MCF 10A (cell line): ENCODE data around the gene POU3F1. TPM values are rescaled to one million over a fixed set of nuclear protein-coding genes. Genes with fewer than 3 reads are reported as not detected.

ENCODE experiments used
- BruUV-seq: library from RNA; stranded (reverse); fragments of 400-500 nt; replicated peaks from 2 replicates; lab custom pipeline; 2021; lab: Mats Ljungman, UMichigan
- CTCF ChIA-PET: fragments of 300-600 bp; sonication (Branson Sonifier 250); formaldehyde crosslinking; extraction: SDS; loops from one replicate; lab custom pipeline; 2021; ENCODE audit warnings: antibody characterized with exemption, inconsistent platforms; lab: Yijun Ruan, JAX
- POLR2A ChIA-PET: fragments of 300-600, 350-650 bp; sonication (Branson Sonifier 250); formaldehyde crosslinking; extraction: SDS; loops from one replicate; lab custom pipeline; 2020; ENCODE audit warnings: antibody characterized with exemption, inconsistent platforms; lab: Yijun Ruan, JAX
- DNase-seq: peaks from one replicate; pipeline ENCODE4 v3.0.0-alpha.2; 2018; ENCODE audit not compliant: unreplicated experiment
- H3K27ac Mint-ChIP-seq: one replicate; pipeline ENCODE4 v1.8.0; 2022; ENCODE audit warnings: mild to moderate bottlenecking, low read depth, mixed read lengths; ENCODE audit not compliant: unreplicated experiment
- H3K27me3 Mint-ChIP-seq: one replicate; pipeline ENCODE4 v1.8.0; 2022; ENCODE audit warnings: mixed read lengths; ENCODE audit not compliant: insufficient read depth, unreplicated experiment
- H3K36me3 Mint-ChIP-seq: one replicate; pipeline ENCODE4 v1.8.0; 2022; ENCODE audit warnings: mild to moderate bottlenecking, moderate library complexity, mixed read lengths; ENCODE audit not compliant: insufficient read depth, unreplicated experiment
- H3K4me1 Mint-ChIP-seq: one replicate; pipeline ENCODE4 v1.8.0; 2022; ENCODE audit warnings: mixed read lengths; ENCODE audit not compliant: insufficient read depth, unreplicated experiment
- H3K4me3 Mint-ChIP-seq: one replicate; pipeline ENCODE4 v1.8.0; 2022; ENCODE audit warnings: mild to moderate bottlenecking, moderate library complexity, mixed read lengths; ENCODE audit not compliant: unreplicated experiment
- H3K9me3 Mint-ChIP-seq: one replicate; pipeline ENCODE4 v1.8.0; 2022; ENCODE audit warnings: mixed read lengths; ENCODE audit not compliant: unreplicated experiment
- CTCF ChIP-seq: fragments of 200-600 bp; IDR thresholded peaks from one replicate; pipeline ENCODE4 v1.8.0; 2022; ENCODE audit warnings: antibody characterized with exemption, mild to moderate bottlenecking; ENCODE audit not compliant: unreplicated experiment
- intact Hi-C: fragments of 100-400 bp; cut with micrococcal nuclease; formaldehyde crosslinking; loops from 2 replicates; pipeline ENCODE4 v1.14.1; 2022
- total RNA-seq: library from RNA; stranded (reverse); gene quantifications from 2 replicates; pipeline ENCODE4 v1.2.3, GENCODE V29; 2022

POU3F1 gene
- total RNA-seq, 1 experiment from 2014 or later: 0.14 TPM

DNA sequence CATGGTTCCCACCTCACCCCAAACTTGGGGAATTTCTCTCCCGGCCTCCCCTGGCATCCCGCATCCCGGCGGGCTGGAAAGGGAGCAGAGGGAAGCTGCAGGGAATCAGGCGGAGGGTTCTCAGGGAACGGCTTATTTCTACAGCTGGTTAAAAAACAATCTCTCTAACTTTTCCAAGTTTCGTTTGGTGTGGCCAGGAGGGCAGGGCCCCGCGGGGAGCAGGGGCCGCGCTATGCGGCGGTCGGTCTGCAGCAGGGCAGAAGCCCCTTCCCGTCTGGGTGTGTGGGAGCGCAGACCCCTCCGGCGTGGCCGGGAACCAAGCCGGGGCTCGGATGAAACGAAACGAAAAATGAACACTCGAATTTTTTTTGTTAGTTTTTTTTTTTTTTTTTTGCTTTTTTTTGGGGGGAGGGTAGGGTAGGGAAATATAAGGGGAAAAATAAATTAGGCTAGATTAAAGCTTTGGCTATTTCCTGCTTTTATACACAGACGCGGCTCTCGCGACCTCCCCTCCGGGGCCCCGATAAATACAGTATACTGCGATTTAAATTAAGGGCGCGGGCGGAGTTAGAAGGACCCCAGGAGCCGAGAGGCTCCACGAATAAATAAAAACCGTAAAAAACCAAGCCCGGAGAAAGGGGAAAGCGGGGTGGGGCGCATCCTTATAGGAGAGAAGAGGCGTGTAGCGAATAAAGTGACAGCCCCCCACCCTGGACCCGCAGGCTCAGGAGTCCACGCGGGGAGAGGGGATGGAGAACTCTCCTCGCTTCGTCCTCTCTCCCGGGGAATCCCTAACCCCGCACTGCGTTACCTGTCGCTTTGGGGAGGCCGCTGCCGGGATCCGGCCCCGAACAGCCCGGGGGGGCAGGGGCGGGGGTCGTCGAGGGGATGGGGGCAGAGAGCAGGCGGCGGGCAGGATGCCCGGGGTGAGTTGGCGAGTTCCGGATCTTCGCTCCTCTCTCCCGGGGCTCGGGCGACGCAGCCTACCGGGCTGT is 2.1 kb downstream of the POU3F1 start:
- intact Hi-C loops: loop anchor here (5.0 kb wide), 1 partner anchor 108 kb away; no protein-coding TSS in a partner anchor
- BruUV-seq: no TSS peak
- no peak for DNase-seq
- H3K9me3 Mint-ChIP-seq: no peaks in the 10 kb centered on the region
- no peak overlapping the region for H3K27ac Mint-ChIP-seq
- peak overlapping the region; percentile 57 for H3K4me3 Mint-ChIP-seq
- peaks cover 35% of the 10 kb centered on the region for H3K27me3 Mint-ChIP-seq
- H3K4me1 Mint-ChIP-seq: no peaks in the 10 kb centered on the region
- H3K36me3 Mint-ChIP-seq: no peaks in the 10 kb centered on the region
- no peak for TF ChIP-seq CTCF
- CTCF ChIA-PET: interaction anchor here (0.7 kb wide), 3 partner anchors 51 to 268 kb away, joined by 3 to 4 read pairs (median 3); no protein-coding TSS in a partner anchor
- POLR2A ChIA-PET: no interaction called here

DNA sequence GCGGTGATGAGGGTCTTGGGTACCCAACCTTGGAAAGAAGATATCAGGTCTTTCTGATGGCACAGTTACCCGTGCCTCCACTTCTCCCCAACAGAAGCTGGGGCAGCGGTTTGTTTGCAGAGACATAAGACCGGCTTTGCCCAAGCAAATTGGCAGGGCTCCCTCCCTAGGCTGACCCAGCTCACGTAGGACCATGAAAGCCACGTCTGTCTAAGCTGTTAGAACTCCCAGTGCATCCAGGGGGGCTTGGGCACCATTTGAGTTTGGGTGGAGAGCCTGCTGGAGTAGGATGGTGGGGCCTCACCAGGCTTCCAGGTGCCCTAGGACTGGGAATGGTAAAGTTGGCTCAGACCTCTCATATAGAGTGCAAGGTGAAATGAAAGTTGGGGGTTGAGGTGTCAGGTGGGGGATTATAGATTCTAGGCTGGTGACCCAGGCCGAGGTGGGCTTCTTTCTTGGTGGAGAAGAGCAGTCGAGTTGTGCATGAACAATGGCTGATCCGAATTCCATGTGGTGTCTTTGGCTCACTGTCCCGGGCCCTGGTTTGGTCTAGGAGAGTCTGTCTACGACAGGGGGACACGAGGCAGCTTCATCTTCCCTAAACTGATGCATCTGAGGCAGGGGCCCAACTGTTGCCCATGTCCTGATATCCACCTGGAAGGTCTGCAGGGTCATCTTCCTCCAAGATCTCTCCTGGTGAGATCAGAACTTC is 3.4 kb downstream of the POU3F1 start:
- Mint-ChIP-seq H3K27ac (no peak overlapping the region), H3K4me1 (peaks cover 6% of the 10 kb centered on the region), H3K4me3 (no peak overlapping the region), H3K27me3 (peaks cover 35% of the 10 kb centered on the region), H3K36me3 (no peaks in the 10 kb centered on the region), H3K9me3 (no peaks in the 10 kb centered on the region)
- intact Hi-C loops: no loop called here
- BruUV-seq: no TSS peak
- CTCF ChIA-PET: interaction anchor here (0.5 to 1.5 kb wide), 7 partner anchors 15 to 808 kb away, joined by 3 to 8 read pairs (median 4); no protein-coding TSS in a partner anchor
- POLR2A ChIA-PET: interaction anchor here (2.3 kb wide), 1 partner anchor 17 kb away, joined by 4 read pairs; no protein-coding TSS in a partner anchor
- DNase-seq: no peak
- TF ChIP-seq CTCF: no peak

DNA sequence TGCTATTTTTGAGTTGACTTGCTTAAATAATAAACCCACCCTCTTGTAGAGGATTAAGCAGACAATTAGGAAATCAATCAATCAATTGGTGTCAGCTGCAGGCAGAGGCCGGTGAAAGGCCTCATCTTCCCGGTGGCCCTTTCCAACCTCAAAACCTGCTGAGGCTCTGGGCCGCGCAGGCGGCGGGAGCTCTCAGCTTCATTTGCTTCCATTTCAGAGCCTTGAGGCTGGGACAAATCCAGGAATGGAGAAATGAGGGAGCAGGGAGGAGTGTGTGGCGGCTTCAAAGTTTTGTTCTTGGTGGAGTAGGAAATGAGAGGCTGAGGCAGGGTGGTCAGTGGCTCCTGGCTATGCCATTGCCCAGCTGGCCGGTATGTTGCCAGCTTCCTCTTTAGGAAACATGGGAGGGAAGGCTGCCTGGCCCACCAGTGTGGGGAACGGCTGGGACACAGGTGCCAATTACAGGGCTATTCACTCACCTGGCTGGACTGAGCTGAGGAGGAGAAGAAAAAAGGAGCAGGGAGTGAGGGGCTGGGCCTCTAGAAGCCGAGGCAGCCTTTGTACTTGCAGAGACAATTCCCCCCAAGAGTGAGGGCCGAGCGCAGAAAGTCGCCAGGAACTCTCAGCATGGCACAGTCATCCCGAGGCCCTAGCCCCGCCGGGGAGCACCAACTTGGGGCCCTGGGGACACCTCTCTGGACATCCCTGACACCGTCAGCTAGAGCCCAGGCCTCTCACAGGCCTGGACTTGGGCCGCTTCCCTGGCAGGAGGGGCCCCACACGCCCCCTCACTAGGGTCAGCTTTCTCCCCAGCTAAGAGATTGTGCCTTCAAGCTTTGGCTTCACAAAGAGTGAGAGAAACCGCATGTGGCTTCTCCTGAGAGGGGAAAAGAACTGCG is 4.4 kb downstream of the POU3F1 start:
- intact Hi-C loops: no loop called here
- no peak overlapping the region for H3K27ac Mint-ChIP-seq
- no peaks in the 10 kb centered on the region for H3K36me3 Mint-ChIP-seq
- no peak overlapping the region for H3K4me3 Mint-ChIP-seq
- no peaks in the 10 kb centered on the region for H3K9me3 Mint-ChIP-seq
- POLR2A ChIA-PET: interaction anchor here (1.4 to 2.3 kb wide), 2 partner anchors 11 to 16 kb away, joined by 3 to 4 read pairs; no protein-coding TSS in a partner anchor
- peaks cover 35% of the 10 kb centered on the region for H3K27me3 Mint-ChIP-seq
- H3K4me1 Mint-ChIP-seq: peaks cover 6% of the 10 kb centered on the region
- BruUV-seq: no TSS peak
- CTCF ChIA-PET: interaction anchor here (0.6 to 1.5 kb wide), 8 partner anchors 16 to 793 kb away, joined by 3 to 8 read pairs (median 4); no protein-coding TSS in a partner anchor
- no peak for TF ChIP-seq CTCF
- no peak for DNase-seq
